ENCODE data around the gene GSK3B. TPM values are rescaled to one million over a fixed set of nuclear protein-coding genes. Genes with fewer than 3 reads are reported as not detected.

The GSK3B gene
- total RNA-seq, 6 experiments from 2014 or later, result 14.4 to 19.4 (median 18.4) TPM

DNA sequence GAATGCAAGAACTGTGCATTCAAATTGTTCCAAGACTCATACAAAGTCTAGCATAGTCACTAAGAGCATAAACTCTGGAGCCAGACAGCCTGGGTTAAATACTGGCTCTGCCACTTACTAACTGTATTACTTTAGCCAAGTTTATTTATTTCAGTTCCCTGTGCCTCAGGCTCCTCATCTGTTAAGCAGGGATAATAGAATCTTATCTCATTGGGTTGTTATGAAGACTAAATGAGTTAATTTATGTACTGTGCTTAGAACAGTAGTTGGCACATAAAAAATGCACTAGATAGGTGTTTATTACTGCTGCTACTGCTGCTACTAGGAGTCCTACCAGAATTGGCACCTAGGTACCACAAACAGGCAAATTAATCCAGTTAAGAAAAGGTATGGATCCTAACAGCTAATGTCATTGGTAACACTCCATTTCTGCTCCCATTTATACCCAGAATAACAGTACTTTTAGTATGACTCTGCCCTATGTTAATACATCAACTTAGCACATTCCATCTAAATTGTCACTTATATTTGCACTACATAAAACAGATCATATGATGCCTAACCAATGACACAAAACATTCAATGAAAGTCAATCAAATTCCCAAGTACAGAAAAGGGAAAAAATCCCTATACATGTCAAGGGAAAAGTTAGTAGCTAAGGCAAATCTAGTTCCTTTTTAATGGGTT lies 45.7 kb downstream of the GSK3B start:
- no peaks in the 10 kb centered on the region for H3K27me3 ChIP-seq
- DNase-seq, result no peak
- ATAC-seq, result no peak
- H3K27ac ChIP-seq, result no peak overlapping the region
- intact Hi-C loops (cut with DNase I), result no loop called here
- H3K9me3 ChIP-seq, result peaks cover 0 to 7% (median 0%) of the 10 kb centered on the region in 4 donors
- no peaks in the 10 kb centered on the region for H3K36me3 ChIP-seq
- no peak overlapping the region for H3K4me3 ChIP-seq
- TF ChIP-seq, protein P1, sequence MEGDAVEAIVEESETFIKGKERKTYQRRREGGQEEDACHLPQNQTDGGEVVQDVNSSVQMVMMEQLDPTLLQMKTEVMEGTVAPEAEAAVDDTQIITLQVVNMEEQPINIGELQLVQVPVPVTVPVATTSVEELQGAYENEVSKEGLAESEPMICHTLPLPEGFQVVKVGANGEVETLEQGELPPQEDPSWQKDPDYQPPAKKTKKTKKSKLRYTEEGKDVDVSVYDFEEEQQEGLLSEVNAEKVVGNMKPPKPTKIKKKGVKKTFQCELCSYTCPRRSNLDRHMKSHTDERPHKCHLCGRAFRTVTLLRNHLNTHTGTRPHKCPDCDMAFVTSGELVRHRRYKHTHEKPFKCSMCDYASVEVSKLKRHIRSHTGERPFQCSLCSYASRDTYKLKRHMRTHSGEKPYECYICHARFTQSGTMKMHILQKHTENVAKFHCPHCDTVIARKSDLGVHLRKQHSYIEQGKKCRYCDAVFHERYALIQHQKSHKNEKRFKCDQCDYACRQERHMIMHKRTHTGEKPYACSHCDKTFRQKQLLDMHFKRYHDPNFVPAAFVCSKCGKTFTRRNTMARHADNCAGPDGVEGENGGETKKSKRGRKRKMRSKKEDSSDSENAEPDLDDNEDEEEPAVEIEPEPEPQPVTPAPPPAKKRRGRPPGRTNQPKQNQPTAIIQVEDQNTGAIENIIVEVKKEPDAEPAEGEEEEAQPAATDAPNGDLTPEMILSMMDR (IDR thresholded peaks at IDR 0.05), result no peak
- no peak for TF ChIP-seq POLR2A (IDR thresholded peaks at IDR 0.05)
- H3K4me1 ChIP-seq, result peaks cover 0 to 5% (median 0%) of the 10 kb centered on the region in 4 donors

DNA sequence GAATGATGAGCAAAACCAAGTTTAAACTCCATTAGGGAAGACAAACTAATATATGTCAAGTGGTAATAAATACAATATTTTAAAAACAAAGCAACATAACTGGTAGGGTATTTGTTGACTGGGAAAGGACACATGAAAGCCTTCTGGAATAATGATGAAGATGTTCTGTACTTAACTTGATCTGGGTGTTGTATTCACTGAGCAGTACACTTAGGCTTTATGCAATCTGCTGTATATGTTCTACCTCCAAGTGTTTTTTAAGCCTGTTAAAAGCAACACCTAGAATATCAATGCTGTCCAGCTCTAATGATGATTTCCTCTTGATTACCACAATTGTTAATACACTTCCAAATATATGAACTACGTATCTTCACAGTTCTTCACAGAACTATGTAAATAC lies 46.6 kb downstream of the GSK3B start:
- Histone ChIP-seq H3K4me3 (no peak overlapping the region), H3K36me3 (no peaks in the 10 kb centered on the region), H3K27me3 (no peaks in the 10 kb centered on the region), H3K4me1 (peaks cover 0 to 3% (median 0%) of the 10 kb centered on the region in 4 donors), H3K27ac (no peak overlapping the region), H3K9me3 (peaks cover 0 to 7% (median 0%) of the 10 kb centered on the region in 4 donors)
- DNase-seq, result no peak
- intact Hi-C loops (cut with DNase I), result no loop called here
- 91% methylated on average over 1 of the region's 1 CpG for WGBS (ENCODE audit: insufficient coverage, low coverage, low lambda C conversion rate, missing lambda C conversion rate)
- TF ChIP-seq, protein P1 (IDR thresholded peaks at IDR 0.05), result no peak
- TF ChIP-seq POLR2A (IDR thresholded peaks at IDR 0.05), result no peak
- no peak for ATAC-seq

DNA sequence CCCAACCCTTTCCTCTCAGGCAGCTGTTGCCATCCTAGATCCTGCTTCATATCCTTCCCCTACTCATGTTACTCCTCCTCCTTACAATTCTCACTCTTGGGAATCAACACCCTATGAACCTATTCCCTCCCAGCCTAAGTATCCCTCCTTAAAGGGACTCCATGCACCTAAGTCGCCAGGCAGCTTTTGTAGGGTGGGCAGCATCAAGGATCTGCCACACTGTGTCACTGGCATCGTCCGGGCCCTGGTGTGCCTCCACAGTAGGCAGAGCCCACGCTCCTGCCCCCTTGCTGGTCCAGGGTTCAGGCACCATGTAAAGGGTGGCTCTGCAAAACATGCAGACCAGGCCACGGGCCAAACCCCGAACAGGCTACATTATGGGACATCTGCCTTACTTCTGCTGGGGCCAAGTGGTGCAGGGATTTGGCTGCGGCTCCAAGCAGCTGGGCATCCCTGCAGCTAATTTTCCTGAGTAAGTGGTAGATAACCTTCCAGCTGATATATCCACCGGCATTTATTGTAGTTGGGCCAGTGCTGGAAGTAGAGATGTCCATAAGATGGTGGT lies 53.4 kb downstream of the GSK3B start:
- ATAC-seq, result no peak
- Histone ChIP-seq H3K27ac (no peak overlapping the region), H3K4me3 (no peak overlapping the region), H3K36me3 (no peaks in the 10 kb centered on the region), H3K9me3 (peaks cover 0 to 11% (median 4%) of the 10 kb centered on the region in 4 donors), H3K27me3 (no peaks in the 10 kb centered on the region), H3K4me1 (no peaks in the 10 kb centered on the region)
- no peak for DNase-seq
- intact Hi-C loops (cut with DNase I), result no loop called here
- TF ChIP-seq POLR2A (IDR thresholded peaks at IDR 0.05), result no peak
- TF ChIP-seq, protein P1 (IDR thresholded peaks at IDR 0.05), result no peak
- WGBS (ENCODE audit: insufficient coverage, low coverage, low lambda C conversion rate, missing lambda C conversion rate), result 90% methylated on average over 2 of the region's 8 CpGs

DNA sequence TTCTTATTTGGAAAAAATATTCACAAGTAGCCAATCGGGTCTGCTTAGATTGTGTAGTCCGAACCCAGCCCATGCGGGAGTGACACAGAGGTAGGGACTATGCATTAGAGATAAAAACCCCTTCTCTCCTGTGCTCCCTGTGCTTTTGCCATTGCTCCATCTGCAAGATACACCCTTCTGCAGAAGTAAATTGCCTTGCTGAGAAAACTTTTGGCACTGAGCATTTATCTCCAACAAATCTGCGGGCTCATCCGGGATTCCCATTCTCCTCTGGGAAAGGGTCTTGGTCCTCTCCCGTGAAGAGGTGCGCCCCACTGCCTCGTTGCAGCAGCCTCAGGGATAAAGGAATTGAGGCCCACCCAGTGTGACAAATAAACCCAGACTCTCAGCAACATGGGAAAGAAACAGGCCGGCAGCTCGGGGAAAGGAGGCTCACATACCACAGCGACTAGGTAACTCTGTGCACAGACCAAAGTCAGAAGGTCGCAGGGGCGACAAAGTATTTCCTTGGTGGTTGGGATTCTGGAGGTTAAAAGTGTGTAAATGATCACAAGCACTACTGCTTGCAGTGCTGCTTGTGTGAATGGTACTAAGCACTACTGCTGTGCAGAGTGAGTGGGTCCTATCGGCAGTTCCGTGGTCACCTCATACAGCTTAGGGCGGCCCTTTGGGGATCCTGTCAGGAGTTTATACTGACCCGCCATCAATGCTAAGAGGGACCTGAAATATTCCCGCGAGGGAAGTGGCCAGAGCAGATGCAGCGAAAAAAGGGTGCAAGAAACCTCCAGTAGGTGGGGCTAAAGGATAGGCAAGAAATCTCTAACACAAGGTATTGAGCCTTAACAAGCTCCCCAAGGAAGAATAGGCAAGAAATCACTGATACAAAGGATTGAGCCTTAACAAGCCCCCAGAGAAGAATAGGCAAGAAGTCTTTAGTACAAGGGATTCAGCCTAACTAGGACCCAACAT lies 54.3 kb downstream of the GSK3B start:
- no peaks in the 10 kb centered on the region for H3K4me1 ChIP-seq
- intact Hi-C loops (cut with DNase I), result no loop called here
- DNase-seq (no peak), ATAC-seq (no peak)
- WGBS (ENCODE audit: insufficient coverage, low coverage, low lambda C conversion rate, missing lambda C conversion rate), result 98% methylated on average over 16 of the region's 20 CpGs
- H3K27me3 ChIP-seq, result no peaks in the 10 kb centered on the region
- H3K27ac ChIP-seq, result no peak overlapping the region
- TF ChIP-seq POLR2A (IDR thresholded peaks at IDR 0.05), result no peak
- TF ChIP-seq, protein P1 (IDR thresholded peaks at IDR 0.05), result peak in 1 of 4 donors; percentile 10
- H3K36me3 ChIP-seq, result no peaks in the 10 kb centered on the region
- peaks cover 0 to 9% (median 3%) of the 10 kb centered on the region in 4 donors for H3K9me3 ChIP-seq
- no peak overlapping the region for H3K4me3 ChIP-seq
